Ishikawa (cell line): ENCODE results near the gene MDM4.

Experiments
- USF1 ChIP-seq: IDR thresholded peaks from 2 replicates; pipeline ENCODE4 v1.6.1; 2012
- YY1 ChIP-seq: IDR thresholded peaks from 2 replicates; pipeline ENCODE4 v1.6.1; 2012; ENCODE audit warnings: low read depth

- no peak for TF ChIP-seq YY1
- no peak for TF ChIP-seq USF1
Measured at GRCh38 chr1:204478921-204479320, 37.3 kb upstream of the MDM4 start.
